IMR-90 (cell line): Measurements from ENCODE around the gene SRSF3.
"Not testable (repeated sequence)": the region's sequence is repeated elsewhere in the genome, so short reads cannot be mapped to it uniquely, and the experiment has no call there.

Experiments used
- MAFK ChIP-seq: IDR thresholded peaks from 2 replicates; pipeline ENCODE4 v1.6.1; 2012; ENCODE audit warnings: low read depth, low read length, improper control_type of control experiment
- POLR2A ChIP-seq: IDR thresholded peaks from 2 replicates; pipeline ENCODE4 v1.6.1; 2012; ENCODE audit warnings: mild to moderate bottlenecking, low read depth, low read length

GRCh38 chr6:36607305-36607682 lies 13.1 kb downstream of the SRSF3 start:
- TF ChIP-seq POLR2A, MAFK: not testable (repeated sequence)
